GM12873 (cell line): ENCODE data around the gene NDFIP1.

Experiments used
- CTCF ChIP-seq: IDR thresholded peaks from 2 replicates; pipeline ENCODE4 v1.5.1; 2012; ENCODE audit warnings: low read depth, mild to moderate bottlenecking, moderate library complexity, low read length, control low read depth; ENCODE audit not compliant: insufficient read depth; ENCODE audit errors: missing control alignments

NDFIP1 gene

GRCh38 chr5:142132916-142133315 is 24.3 kb downstream of the NDFIP1 start:
- no peak for TF ChIP-seq CTCF

- TF ChIP-seq CTCF, result no peak
Measured at GRCh38 chr5:142133330-142134206, 25.0 kb downstream of the NDFIP1 start.

- no peak for TF ChIP-seq CTCF
Measured at GRCh38 chr5:142134331-142135010, 25.9 kb downstream of the NDFIP1 start.

GRCh38 chr5:142141463-142141862 is 32.9 kb downstream of the NDFIP1 start:
- TF ChIP-seq CTCF, result peak; percentile 27

GRCh38 chr5:142143878-142144277 is 35.3 kb downstream of the NDFIP1 start:
- peak; percentile 50 for TF ChIP-seq CTCF

GRCh38 chr5:142145106-142145900 is 36.7 kb downstream of the NDFIP1 start:
- peak; percentile 79 for TF ChIP-seq CTCF

- no peak for TF ChIP-seq CTCF
Measured at GRCh38 chr5:142149363-142149762, 40.8 kb downstream of the NDFIP1 start.
